MCF 10A (cell line): ENCODE measurements around the gene WDR62. TPM values are rescaled to one million over a fixed set of nuclear protein-coding genes. Genes with fewer than 3 reads are reported as not detected.

ENCODE experiments used
- BruUV-seq: library from RNA; stranded (reverse); fragments of 400-500 nt; replicated peaks from 2 replicates; lab custom pipeline; 2021; lab: Mats Ljungman, UMichigan
- CTCF ChIA-PET: fragments of 300-600 bp; sonication (Branson Sonifier 250); formaldehyde crosslinking; extraction: SDS; loops from one replicate; lab custom pipeline; 2021; ENCODE audit warnings: antibody characterized with exemption, inconsistent platforms; lab: Yijun Ruan, JAX
- POLR2A ChIA-PET: fragments of 300-600, 350-650 bp; sonication (Branson Sonifier 250); formaldehyde crosslinking; extraction: SDS; loops from one replicate; lab custom pipeline; 2020; ENCODE audit warnings: antibody characterized with exemption, inconsistent platforms; lab: Yijun Ruan, JAX
- DNase-seq: peaks from one replicate; pipeline ENCODE4 v3.0.0-alpha.2; 2018; ENCODE audit not compliant: unreplicated experiment
- H3K27ac Mint-ChIP-seq: one replicate; pipeline ENCODE4 v1.8.0; 2022; ENCODE audit warnings: mild to moderate bottlenecking, low read depth, mixed read lengths; ENCODE audit not compliant: unreplicated experiment
- H3K27me3 Mint-ChIP-seq: one replicate; pipeline ENCODE4 v1.8.0; 2022; ENCODE audit warnings: mixed read lengths; ENCODE audit not compliant: insufficient read depth, unreplicated experiment
- H3K36me3 Mint-ChIP-seq: one replicate; pipeline ENCODE4 v1.8.0; 2022; ENCODE audit warnings: mild to moderate bottlenecking, moderate library complexity, mixed read lengths; ENCODE audit not compliant: insufficient read depth, unreplicated experiment
- H3K4me1 Mint-ChIP-seq: one replicate; pipeline ENCODE4 v1.8.0; 2022; ENCODE audit warnings: mixed read lengths; ENCODE audit not compliant: insufficient read depth, unreplicated experiment
- H3K4me3 Mint-ChIP-seq: one replicate; pipeline ENCODE4 v1.8.0; 2022; ENCODE audit warnings: mild to moderate bottlenecking, moderate library complexity, mixed read lengths; ENCODE audit not compliant: unreplicated experiment
- H3K9me3 Mint-ChIP-seq: one replicate; pipeline ENCODE4 v1.8.0; 2022; ENCODE audit warnings: mixed read lengths; ENCODE audit not compliant: unreplicated experiment
- intact Hi-C: fragments of 100-400 bp; cut with micrococcal nuclease; formaldehyde crosslinking; loops from 2 replicates; pipeline ENCODE4 v1.14.1; 2022
- total RNA-seq: library from RNA; stranded (reverse); gene quantifications from 2 replicates; pipeline ENCODE4 v1.2.3, GENCODE V29; 2022
- TF ChIP-seq, protein P1 (sequence below): fragments of 200-600 bp; IDR thresholded peaks from one replicate; pipeline ENCODE4 v1.8.0; 2022; ENCODE audit warnings: antibody characterized with exemption, mild to moderate bottlenecking; ENCODE audit not compliant: unreplicated experiment

The WDR62 gene
- total RNA-seq, 1 experiment from 2014 or later, result 6.2 TPM

GRCh38 chr19:36079389-36079945 is 24.8 kb downstream of the WDR62 start:
- H3K4me3 Mint-ChIP-seq, result no peak overlapping the region
- intact Hi-C loops, result no loop called here
- TF ChIP-seq, protein P1, sequence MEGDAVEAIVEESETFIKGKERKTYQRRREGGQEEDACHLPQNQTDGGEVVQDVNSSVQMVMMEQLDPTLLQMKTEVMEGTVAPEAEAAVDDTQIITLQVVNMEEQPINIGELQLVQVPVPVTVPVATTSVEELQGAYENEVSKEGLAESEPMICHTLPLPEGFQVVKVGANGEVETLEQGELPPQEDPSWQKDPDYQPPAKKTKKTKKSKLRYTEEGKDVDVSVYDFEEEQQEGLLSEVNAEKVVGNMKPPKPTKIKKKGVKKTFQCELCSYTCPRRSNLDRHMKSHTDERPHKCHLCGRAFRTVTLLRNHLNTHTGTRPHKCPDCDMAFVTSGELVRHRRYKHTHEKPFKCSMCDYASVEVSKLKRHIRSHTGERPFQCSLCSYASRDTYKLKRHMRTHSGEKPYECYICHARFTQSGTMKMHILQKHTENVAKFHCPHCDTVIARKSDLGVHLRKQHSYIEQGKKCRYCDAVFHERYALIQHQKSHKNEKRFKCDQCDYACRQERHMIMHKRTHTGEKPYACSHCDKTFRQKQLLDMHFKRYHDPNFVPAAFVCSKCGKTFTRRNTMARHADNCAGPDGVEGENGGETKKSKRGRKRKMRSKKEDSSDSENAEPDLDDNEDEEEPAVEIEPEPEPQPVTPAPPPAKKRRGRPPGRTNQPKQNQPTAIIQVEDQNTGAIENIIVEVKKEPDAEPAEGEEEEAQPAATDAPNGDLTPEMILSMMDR, result no peak
- H3K4me1 Mint-ChIP-seq, result peaks cover 5% of the 10 kb centered on the region
- DNase-seq, result no peak
- ChIA-PET POLR2A (interaction anchor here (0.7 kb wide), 1 partner anchor 9 kb away, joined by 4 read pairs; no protein-coding TSS in a partner anchor), CTCF (no interaction called here)
- H3K9me3 Mint-ChIP-seq, result no peaks in the 10 kb centered on the region
- no peaks in the 10 kb centered on the region for H3K27me3 Mint-ChIP-seq
- peaks cover 23% of the 10 kb centered on the region for H3K36me3 Mint-ChIP-seq
- BruUV-seq, result no TSS peak
- no peak overlapping the region for H3K27ac Mint-ChIP-seq

- CTCF ChIA-PET, result no interaction called here
- TF ChIP-seq, protein P1, result no peak
Observed at GRCh38 chr19:36081385-36081784, 26.7 kb downstream of the WDR62 start.

GRCh38 chr19:36081894-36082293 is 27.2 kb downstream of the WDR62 start:
- Mint-ChIP-seq H3K27ac (no peak overlapping the region), H3K27me3 (no peaks in the 10 kb centered on the region), H3K9me3 (no peaks in the 10 kb centered on the region), H3K36me3 (peaks cover 23% of the 10 kb centered on the region), H3K4me1 (peaks cover 5% of the 10 kb centered on the region), H3K4me3 (no peak overlapping the region)
- POLR2A ChIA-PET, result no interaction called here
- TF ChIP-seq, protein P1, result no peak
- no peak for DNase-seq
- CTCF ChIA-PET, result no interaction called here
- BruUV-seq, result no TSS peak
- intact Hi-C loops, result no loop called here

More at GRCh38 chr19:36081385-36081784, 26.7 kb downstream of the WDR62 start:
- POLR2A ChIA-PET, result no interaction called here
- H3K4me1 Mint-ChIP-seq, result peaks cover 5% of the 10 kb centered on the region
- H3K36me3 Mint-ChIP-seq, result peaks cover 23% of the 10 kb centered on the region
- H3K4me3 Mint-ChIP-seq, result no peak overlapping the region
- intact Hi-C loops, result no loop called here
- no peak overlapping the region for H3K27ac Mint-ChIP-seq
- no peaks in the 10 kb centered on the region for H3K27me3 Mint-ChIP-seq
- no TSS peak for BruUV-seq
- no peak for DNase-seq
- H3K9me3 Mint-ChIP-seq, result no peaks in the 10 kb centered on the region

GRCh38 chr19:36082916-36083315 is 28.2 kb downstream of the WDR62 start:
- TF ChIP-seq, protein P1, result no peak
- intact Hi-C loops, result no loop called here
- Mint-ChIP-seq H3K27ac (no peak overlapping the region), H3K27me3 (no peaks in the 10 kb centered on the region), H3K4me3 (no peak overlapping the region), H3K36me3 (peaks cover 16% of the 10 kb centered on the region), H3K9me3 (no peaks in the 10 kb centered on the region), H3K4me1 (peaks cover 5% of the 10 kb centered on the region)
- no peak for DNase-seq
- CTCF ChIA-PET, result interaction anchor here (1.1 to 1.5 kb wide), 2 partner anchors 22 to 29 kb away, joined by 3 to 6 read pairs; partner anchors contain the start of gene THAP8
- POLR2A ChIA-PET, result interaction anchor here (0.7 kb wide), 1 partner anchor 21 kb away, joined by 3 read pairs; no protein-coding TSS in a partner anchor
- no TSS peak for BruUV-seq
